Peyer's patch (tissue), 4 donors: Measurements from ENCODE around the gene RSL1D1.

Experiments
- POLR2A ChIP-seq, 2 donors: fragments of 450-650 bp; IDR thresholded peaks; one replicate each; pipeline ENCODE4 v1.5.1; 2017; ENCODE audit warnings: antibody characterized with exemption in 2 of 2, mild to moderate bottlenecking in 2 of 2, moderate library complexity in 2 of 2
- TF ChIP-seq, protein P1 (sequence below), 6 experiments: fragments of 450-650 bp in 4 of 6; fragments of 200-600 bp in 2 of 6; sonication (generic) in 1 of 6; IDR thresholded peaks; one replicate each; pipeline ENCODE4 v1.5.1; 2017 to 2019; ENCODE audit warnings: antibody characterized with exemption in 6 of 6, mild to moderate bottlenecking in 3 of 6, moderate library complexity in 1 of 6

DNA sequence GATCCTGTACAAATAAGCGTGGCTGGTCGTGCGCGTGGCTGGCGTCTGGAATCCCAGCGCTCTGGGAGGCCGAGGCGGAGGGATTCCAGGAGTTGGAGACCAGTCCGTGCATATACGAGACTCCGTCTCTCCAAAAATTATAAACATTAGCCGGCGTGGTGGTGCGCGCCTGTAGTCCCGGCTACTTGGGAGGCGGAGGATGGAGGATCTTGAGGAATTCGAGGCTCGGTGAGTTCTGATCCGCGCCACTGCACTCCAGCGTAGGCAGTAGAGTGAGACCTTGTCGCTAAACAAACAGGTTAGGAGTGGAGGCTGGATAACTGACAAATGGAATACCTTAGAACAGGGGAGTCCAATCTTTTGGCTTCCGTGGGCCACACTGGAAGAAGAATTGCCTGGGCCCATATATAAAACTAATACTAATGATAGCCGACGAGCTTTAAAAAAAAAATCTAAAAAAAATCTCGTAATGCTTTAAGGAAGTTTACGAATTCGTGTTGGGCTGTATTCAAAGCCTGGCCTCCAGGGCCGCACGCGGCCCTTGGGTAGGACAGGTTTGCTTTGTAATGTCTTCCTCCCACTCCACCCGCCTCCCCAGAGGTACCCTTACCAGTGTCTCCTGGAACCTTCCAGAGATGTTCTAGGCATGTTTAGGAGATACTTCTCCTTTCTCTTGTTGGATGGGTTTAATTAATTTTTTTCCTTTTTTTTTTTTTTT lies 909 bp upstream of the RSL1D1 start:
- TF ChIP-seq, protein P1, sequence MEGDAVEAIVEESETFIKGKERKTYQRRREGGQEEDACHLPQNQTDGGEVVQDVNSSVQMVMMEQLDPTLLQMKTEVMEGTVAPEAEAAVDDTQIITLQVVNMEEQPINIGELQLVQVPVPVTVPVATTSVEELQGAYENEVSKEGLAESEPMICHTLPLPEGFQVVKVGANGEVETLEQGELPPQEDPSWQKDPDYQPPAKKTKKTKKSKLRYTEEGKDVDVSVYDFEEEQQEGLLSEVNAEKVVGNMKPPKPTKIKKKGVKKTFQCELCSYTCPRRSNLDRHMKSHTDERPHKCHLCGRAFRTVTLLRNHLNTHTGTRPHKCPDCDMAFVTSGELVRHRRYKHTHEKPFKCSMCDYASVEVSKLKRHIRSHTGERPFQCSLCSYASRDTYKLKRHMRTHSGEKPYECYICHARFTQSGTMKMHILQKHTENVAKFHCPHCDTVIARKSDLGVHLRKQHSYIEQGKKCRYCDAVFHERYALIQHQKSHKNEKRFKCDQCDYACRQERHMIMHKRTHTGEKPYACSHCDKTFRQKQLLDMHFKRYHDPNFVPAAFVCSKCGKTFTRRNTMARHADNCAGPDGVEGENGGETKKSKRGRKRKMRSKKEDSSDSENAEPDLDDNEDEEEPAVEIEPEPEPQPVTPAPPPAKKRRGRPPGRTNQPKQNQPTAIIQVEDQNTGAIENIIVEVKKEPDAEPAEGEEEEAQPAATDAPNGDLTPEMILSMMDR (IDR thresholded peaks at IDR 0.05) = no peak
- no peak for TF ChIP-seq POLR2A (IDR thresholded peaks at IDR 0.05)
